GM12801 (cell line): ENCODE results near the gene WDR41.

Source experiments
- CTCF ChIP-seq: IDR thresholded peaks from one replicate; pipeline ENCODE4 v1.5.1; 2011; ENCODE audit warnings: control low read depth; ENCODE audit not compliant: insufficient read length; ENCODE audit errors: extremely low read depth

WDR41 gene

GRCh38 chr5:77396017-77396416 lies 96.1 kb downstream of the WDR41 start:
- TF ChIP-seq CTCF, result no peak

- no peak for TF ChIP-seq CTCF
These were observed 97.9 kb downstream of the WDR41 start for GRCh38 chr5:77394064-77394715.

- no peak for TF ChIP-seq CTCF
These were observed 100.8 kb downstream of the WDR41 start for GRCh38 chr5:77391240-77391765.

GRCh38 chr5:77390795-77391194 lies 101.3 kb downstream of the WDR41 start:
- no peak for TF ChIP-seq CTCF

- TF ChIP-seq CTCF, result no peak
These were observed 101.9 kb downstream of the WDR41 start for GRCh38 chr5:77390221-77390620.

- no peak for TF ChIP-seq CTCF
These were observed 102.4 kb downstream of the WDR41 start for GRCh38 chr5:77389746-77390145.
